ENCODE data around the gene SH3YL1. TPM values are rescaled to one million over a fixed set of nuclear protein-coding genes. Genes with fewer than 3 reads are reported as not detected.

SH3YL1 gene
- total RNA-seq, 1 experiment from 2014 or later: 21.7 TPM

DNA sequence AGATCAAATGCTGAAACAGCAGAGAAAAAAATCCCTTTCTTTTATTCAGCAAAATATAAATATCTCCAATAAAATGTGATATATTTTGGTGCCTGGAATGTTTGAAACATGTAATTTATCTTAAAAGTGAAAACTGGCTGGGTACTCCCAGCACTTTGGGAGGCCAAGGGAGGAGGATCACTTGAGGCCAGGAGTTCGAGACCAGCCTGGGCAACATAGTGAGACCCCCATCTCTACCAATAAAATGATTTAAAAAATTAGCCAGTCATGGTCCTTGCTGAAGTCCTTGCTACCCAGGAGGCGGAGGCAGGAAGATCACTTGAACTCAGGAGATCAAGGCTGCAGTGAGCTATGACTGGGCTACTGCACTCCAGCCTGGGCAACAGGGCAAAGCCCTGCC is 8.6 kb downstream of the SH3YL1 start:
- H3K27ac ChIP-seq: peak overlapping the region; percentile 74
- H3K4me3 ChIP-seq: no peak overlapping the region
- H3K4me1 ChIP-seq: no peaks in the 10 kb centered on the region
- no peak for DNase-seq
- peaks cover 4% of the 10 kb centered on the region; the same call in 1 of the 2 replicates for H3K9me3 ChIP-seq (replicated peaks)
- no peaks in the 10 kb centered on the region; the same call in 1 of the 2 replicates for H3K36me3 ChIP-seq
- H3K27me3 ChIP-seq: no peaks in the 10 kb centered on the region

DNA sequence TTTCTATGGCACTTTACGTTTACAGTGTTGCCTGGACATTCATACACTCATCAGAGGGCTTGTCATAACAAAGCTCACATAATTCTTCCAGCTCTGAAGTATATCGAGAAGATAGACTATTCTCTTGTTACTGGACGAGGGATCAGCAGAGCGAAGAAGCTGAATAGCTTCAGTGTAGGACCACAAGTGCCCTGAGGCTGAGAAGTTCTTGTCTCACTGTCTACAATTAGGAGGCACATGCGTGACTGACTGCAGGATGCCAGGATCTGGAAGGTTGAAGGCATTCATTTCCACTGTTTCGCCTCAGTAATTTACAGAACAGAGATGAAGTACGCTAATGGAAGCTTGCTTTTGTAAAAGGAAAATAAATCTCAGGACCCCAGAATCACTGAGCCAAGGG is 9.6 kb downstream of the SH3YL1 start:
- peak; percentile 61 to 68 for DNase-seq
- no peaks in the 10 kb centered on the region for H3K4me1 ChIP-seq
- H3K9me3 ChIP-seq (replicated peaks): peaks cover 4% of the 10 kb centered on the region; the same call in 1 of the 2 replicates
- H3K36me3 ChIP-seq: no peaks in the 10 kb centered on the region; the same call in 1 of the 2 replicates
- H3K27me3 ChIP-seq: no peaks in the 10 kb centered on the region
- no peak overlapping the region for H3K4me3 ChIP-seq
- H3K27ac ChIP-seq: peak overlapping the region; percentile 74

DNA sequence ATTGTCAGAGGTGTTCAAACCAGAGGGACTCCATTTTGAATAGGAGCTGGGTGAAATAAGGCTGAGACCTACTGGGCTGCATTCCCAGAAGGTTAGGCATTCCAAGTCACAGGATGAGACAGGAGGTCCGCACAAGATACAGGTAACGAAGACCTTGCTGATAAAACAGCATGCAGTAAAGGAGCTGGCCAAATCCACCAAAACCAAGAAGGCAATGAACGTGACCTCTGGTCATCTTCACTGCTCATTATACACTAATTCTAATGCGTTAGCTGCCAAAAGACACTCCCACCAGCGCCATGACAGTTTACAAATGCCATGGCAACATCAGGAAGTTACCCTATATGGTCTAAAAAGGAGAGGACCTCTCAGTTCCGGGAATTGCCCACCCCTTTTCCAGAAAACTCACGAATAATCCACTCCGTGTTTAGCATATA is 10.6 kb downstream of the SH3YL1 start:
- H3K27ac ChIP-seq: no peak overlapping the region
- H3K36me3 ChIP-seq: no peaks in the 10 kb centered on the region; the same call in 1 of the 2 replicates
- no peak overlapping the region for H3K4me3 ChIP-seq

DNA sequence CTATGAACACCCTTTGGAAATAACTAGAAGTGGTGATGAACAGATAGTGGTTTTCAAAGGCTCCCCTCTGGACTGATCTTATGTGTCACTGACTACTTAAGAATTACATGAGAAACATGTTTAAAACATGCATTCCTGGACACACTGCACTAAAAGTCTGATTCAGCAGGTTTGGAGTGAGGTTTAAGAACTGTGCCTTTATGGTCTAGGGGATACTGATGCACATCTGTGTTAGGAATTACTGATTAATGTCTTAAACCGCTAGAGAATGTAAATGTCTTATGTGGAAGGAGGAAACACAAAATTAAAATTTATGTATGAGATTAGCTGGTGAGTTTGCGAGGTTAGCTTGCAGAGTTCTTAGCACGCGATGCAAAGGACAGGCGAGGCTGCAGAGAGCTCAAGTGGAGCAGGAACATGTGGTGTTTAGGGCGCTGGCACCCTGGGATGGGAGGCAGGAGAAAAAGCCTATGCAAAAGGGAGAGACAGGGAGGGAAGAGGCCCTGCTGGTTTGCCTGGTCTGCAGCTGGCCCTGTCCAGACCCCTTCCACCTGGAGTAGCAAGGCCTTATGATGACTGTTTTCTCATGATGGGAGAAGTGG is 11.7 kb downstream of the SH3YL1 start:
- Histone ChIP-seq H3K27ac (no peak overlapping the region), H3K4me3 (no peak overlapping the region), H3K9me3 (replicated peaks) (peaks cover 4% of the 10 kb centered on the region; the same call in 1 of the 2 replicates), H3K4me1 (no peaks in the 10 kb centered on the region), H3K27me3 (no peaks in the 10 kb centered on the region), H3K36me3 (no peaks in the 10 kb centered on the region; the same call in 1 of the 2 replicates)
- no peak for DNase-seq

More for the DNA sequence above, 10.6 kb downstream of the SH3YL1 start:
- Histone ChIP-seq H3K9me3 (replicated peaks) (peaks cover 4% of the 10 kb centered on the region; the same call in 1 of the 2 replicates), H3K4me1 (no peaks in the 10 kb centered on the region), H3K27me3 (no peaks in the 10 kb centered on the region)
- no peak for DNase-seq

DNA sequence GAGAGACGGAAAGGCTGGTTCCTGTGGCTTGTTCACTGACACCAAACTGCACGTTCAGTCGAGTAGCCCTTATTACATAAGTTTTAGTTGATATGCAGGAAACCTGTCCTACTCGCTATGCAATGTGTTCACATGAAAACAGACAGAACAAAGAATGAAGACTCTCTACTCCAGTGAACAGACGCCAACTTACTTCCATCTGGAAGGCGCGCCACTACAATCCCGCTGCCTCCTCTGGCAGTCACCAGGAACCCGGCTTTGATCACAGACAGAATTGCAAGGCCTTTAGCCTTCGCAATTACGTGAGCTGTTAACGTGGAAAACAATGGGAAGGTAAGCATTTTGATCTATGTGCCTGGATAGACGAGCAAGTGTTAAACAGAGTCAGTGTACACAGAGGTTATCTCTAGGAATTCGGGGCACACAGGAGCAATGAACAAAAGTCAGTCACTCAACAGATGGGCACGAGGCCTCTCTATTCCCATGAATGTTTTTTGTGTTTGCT is 14.2 kb downstream of the SH3YL1 start:
- Histone ChIP-seq H3K4me3 (no peak overlapping the region), H3K27me3 (no peaks in the 10 kb centered on the region), H3K9me3 (replicated peaks) (peaks cover 4% of the 10 kb centered on the region; the same call in 1 of the 2 replicates), H3K36me3 (no peaks in the 10 kb centered on the region; the same call in 1 of the 2 replicates), H3K27ac (no peak overlapping the region), H3K4me1 (0 out of 2 replicates have a peak, but pooled peaks cover 4% of the 10 kb centered on the region)
- DNase-seq: no peak

DNA sequence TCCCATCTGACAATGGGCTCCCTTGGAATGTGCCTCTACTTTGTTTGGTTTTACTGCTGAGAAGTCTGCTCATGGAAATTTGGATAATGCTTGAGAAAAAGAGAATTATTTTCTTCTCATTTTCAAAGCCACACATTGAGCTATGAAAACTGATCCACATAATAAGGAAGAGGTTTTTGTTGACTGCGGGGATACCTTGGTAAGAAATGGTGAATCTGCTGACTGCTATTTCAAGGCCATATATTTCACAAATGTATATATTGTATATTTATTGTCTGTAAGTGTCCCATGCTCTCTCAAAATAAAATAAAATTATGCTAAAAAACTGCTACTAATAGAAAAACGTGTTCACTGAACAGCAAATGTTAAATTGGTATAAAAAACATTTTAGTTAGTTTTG is 15.1 kb downstream of the SH3YL1 start:
- H3K36me3 ChIP-seq: no peaks in the 10 kb centered on the region; the same call in 1 of the 2 replicates
- no peaks in the 10 kb centered on the region for H3K27me3 ChIP-seq
- no peak for DNase-seq
- peaks cover 4% of the 10 kb centered on the region; the same call in 1 of the 2 replicates for H3K9me3 ChIP-seq (replicated peaks)
- no peak overlapping the region for H3K4me3 ChIP-seq
- H3K27ac ChIP-seq: no peak overlapping the region
- H3K4me1 ChIP-seq: 0 out of 2 replicates have a peak, but pooled peaks cover 4% of the 10 kb centered on the region

DNA sequence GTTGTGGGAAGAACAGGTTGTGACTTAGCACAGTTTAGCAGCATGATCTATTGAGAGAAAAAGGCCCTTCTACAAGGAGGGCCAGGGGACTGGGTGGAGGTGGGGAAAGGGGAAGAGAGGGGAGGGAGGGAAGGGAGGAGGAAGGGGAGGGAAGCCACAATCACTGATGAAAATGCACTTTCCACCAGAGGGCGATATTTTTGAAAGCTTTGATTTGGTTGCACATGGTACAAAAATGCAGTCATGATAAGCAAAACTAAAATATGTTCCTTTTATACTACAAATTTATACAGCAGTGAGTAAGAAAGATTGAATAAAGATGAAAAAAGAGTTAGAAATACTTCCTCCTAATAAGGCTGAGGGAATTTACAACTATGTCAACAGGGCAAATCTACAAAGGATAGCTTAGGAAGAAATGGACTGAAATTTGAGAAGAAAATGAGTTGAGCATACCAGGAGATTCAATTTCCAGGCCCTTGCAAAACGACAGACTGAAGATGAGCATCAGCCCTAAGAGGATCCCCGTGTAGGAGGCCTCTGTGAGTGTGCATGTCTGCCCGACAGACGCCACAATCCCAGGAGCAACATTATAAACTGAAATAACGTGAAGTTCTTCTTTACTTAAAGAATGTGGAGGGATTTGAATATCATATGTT is 17.2 kb downstream of the SH3YL1 start:
- peak; percentile 30 to 75 for DNase-seq
- 0 out of 2 replicates have a peak, but pooled peaks cover 4% of the 10 kb centered on the region for H3K4me1 ChIP-seq
- no peaks in the 10 kb centered on the region; the same call in 1 of the 2 replicates for H3K36me3 ChIP-seq
- no peak overlapping the region for H3K27ac ChIP-seq
- peaks cover 4% of the 10 kb centered on the region for H3K9me3 ChIP-seq (replicated peaks)
- no peak overlapping the region for H3K4me3 ChIP-seq
- no peaks in the 10 kb centered on the region for H3K27me3 ChIP-seq

DNA sequence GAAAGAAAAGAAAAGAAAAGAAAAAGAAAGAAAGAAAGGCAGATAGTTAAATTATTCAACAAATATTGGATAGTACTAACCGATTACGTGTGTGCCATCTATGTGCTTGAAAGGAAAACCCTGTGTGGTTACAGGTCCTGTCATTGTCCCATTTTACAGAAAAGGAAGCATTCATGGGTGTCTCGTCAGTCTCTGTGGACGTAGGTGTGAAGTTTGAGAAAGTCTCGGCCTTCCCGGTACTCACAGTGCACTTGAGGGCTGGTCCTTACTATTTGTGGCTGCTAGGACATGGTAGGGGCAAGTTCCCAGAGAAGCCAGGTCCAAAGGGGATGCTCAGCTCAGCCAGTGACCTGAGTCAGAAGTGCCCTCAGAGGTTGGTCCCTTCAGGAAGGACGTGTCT is 19.3 kb downstream of the SH3YL1 start:
- Histone ChIP-seq H3K4me3 (no peak overlapping the region), H3K9me3 (replicated peaks) (no peaks in the 10 kb centered on the region; the same call in 1 of the 2 replicates), H3K4me1 (0 out of 2 replicates have a peak, but pooled peaks cover 4% of the 10 kb centered on the region), H3K36me3 (no peaks in the 10 kb centered on the region; the same call in 1 of the 2 replicates), H3K27ac (no peak overlapping the region), H3K27me3 (no peaks in the 10 kb centered on the region)
- DNase-seq: no peak

DNA sequence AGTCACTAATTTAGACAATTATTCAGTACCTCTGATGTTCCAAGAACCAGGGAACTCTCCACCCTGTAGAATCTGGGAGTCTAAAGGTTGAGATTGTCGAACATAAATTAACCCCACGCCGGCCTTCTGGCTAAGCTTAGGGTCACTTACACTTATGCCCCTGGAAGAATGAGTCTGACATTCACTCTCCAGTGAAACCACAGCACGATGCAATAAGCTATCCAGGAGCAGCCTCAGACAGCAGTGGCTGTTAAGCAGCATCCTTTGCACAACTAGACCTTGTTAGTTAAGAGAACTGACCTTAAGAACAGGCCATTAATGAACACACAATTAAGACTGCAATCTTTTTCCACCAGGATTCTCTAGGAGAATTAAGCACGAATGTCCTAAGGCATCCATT is 25.0 kb downstream of the SH3YL1 start:
- Histone ChIP-seq H3K9me3 (replicated peaks) (no peaks in the 10 kb centered on the region; the same call in 1 of the 2 replicates), H3K27me3 (no peaks in the 10 kb centered on the region), H3K36me3 (no peaks in the 10 kb centered on the region; the same call in 1 of the 2 replicates), H3K27ac (no peak overlapping the region), H3K4me1 (no peaks in the 10 kb centered on the region), H3K4me3 (no peak overlapping the region)
- DNase-seq: no peak

DNA sequence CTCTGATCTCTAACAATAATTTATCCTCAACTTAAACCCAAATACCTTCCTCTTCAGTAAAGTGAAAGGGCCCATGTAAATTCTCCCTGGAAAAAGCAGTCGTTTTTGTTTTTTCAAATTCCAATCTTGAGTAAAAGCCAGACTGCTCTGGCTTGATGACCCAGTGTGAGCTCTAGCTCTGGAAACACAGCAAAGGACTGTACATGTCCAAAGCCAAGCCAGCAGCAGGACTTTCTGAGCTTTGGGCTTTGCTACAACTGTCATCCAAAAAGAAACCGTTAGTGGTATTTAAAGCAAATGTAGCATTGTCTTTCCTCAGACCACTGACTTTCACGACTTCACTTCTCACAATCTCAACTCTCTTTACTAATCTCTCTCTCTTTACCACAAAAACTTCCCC is 25.4 kb downstream of the SH3YL1 start:
- H3K27ac ChIP-seq: no peak overlapping the region
- no peaks in the 10 kb centered on the region for H3K27me3 ChIP-seq
- DNase-seq: no peak
- H3K9me3 ChIP-seq (replicated peaks): no peaks in the 10 kb centered on the region; the same call in 1 of the 2 replicates
- H3K4me3 ChIP-seq: no peak overlapping the region
- H3K4me1 ChIP-seq: no peaks in the 10 kb centered on the region
- H3K36me3 ChIP-seq: no peaks in the 10 kb centered on the region; the same call in 1 of the 2 replicates

DNA sequence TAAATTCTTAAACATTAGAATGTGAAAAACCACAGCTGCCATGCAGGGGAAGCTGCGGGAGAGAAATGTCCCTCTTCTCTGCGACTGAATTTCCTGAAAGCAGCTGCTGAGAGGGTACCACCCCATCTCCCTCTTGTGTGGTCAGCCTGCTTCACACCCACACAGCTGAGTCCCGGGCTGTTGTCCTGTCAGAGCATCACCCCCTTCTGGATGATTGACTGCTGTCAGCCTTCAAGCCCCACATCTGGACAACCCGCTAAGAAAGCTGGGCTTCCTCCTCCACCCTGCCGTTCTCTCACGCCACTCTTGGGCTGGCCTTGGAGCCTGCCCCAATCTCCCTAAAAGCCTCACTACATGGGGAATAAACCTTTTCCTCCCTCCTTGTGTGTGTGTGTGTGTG is 26.0 kb downstream of the SH3YL1 start:
- Histone ChIP-seq H3K36me3 (no peaks in the 10 kb centered on the region; the same call in 1 of the 2 replicates), H3K27me3 (no peaks in the 10 kb centered on the region)

DNA sequence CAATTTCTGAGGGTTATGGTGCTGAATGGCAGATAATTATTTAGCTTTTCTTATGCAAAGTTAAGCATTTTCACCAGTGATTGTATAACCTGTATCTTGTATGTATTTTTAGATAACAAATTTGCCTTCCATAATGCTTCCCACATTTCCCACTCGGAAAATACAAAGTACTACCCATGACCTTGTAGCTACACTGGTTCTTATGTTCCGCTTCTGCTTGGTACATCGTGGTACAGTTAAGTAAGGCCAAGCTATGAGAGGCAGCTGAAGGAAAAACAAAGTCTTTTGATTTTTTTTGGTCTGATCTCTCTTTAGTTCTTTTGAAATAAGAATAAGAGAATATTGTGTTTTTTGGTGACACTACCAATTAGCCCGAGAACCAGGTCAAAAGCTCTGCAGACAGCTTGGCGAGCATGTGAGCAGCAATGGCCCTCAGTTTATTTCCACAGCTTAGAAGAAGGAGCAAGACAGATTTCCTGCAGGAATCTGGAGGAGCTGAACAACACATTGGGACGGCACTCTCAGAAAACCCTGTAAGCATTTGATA is 26.8 kb downstream of the SH3YL1 start:
- H3K4me1 ChIP-seq: no peaks in the 10 kb centered on the region
- H3K27me3 ChIP-seq: no peaks in the 10 kb centered on the region
- no peak overlapping the region for H3K27ac ChIP-seq
- no peaks in the 10 kb centered on the region for H3K9me3 ChIP-seq (replicated peaks)
- H3K4me3 ChIP-seq: no peak overlapping the region
- DNase-seq: no peak
- H3K36me3 ChIP-seq: no peaks in the 10 kb centered on the region; the same call in 1 of the 2 replicates

More for the DNA sequence above, 26.0 kb downstream of the SH3YL1 start:
- Histone ChIP-seq H3K9me3 (replicated peaks) (no peaks in the 10 kb centered on the region), H3K4me1 (no peaks in the 10 kb centered on the region), H3K4me3 (no peak overlapping the region), H3K27ac (no peak overlapping the region)
- no peak for DNase-seq

DNA sequence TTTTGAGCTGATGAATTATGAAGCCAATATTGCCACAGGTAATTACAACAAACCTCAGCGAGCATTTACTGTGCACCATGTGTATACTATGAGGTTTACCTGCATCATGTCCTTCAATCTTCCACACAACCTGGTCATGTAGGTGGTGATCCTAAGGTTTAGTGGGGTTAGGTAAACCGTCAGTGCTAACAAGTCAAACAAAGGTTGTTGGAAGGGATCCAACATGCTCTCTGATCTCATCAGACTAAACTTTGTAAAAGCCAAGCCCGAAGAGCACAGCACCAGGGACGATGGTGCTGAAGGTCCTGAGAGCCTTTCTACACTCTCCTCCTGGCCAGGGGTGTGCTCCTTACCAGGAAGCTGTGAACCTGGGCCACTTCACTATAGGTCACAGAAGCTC is 29.4 kb downstream of the SH3YL1 start:
- no peaks in the 10 kb centered on the region for H3K36me3 ChIP-seq
- H3K9me3 ChIP-seq (replicated peaks): no peaks in the 10 kb centered on the region

DNA sequence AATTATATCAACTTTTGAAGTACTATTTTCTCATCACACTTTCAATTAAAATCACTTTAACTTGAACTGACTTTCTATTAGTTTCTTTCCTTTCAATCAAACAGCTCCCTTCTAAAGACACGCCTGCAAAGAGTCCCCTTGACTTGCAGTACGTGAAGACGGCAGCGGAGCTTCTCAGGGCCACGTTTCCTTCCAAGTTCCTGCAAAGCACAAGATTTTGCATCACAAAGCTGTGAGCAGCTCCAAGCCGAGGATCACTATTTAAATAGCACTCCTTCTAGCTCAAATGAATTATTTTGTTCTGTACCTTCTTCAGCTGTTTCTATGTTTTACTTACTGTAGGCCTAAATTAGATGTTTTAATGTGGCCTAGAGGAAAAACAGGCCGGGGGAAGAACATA is 30.8 kb downstream of the SH3YL1 start:
- Histone ChIP-seq H3K4me3 (no peak overlapping the region), H3K27ac (no peak overlapping the region), H3K4me1 (no peaks in the 10 kb centered on the region), H3K36me3 (no peaks in the 10 kb centered on the region), H3K9me3 (replicated peaks) (no peaks in the 10 kb centered on the region), H3K27me3 (no peaks in the 10 kb centered on the region)
- no peak for DNase-seq

More for the DNA sequence above, 29.4 kb downstream of the SH3YL1 start:
- no peaks in the 10 kb centered on the region for H3K4me1 ChIP-seq
- no peaks in the 10 kb centered on the region for H3K27me3 ChIP-seq
- DNase-seq: no peak
- no peak overlapping the region for H3K4me3 ChIP-seq
- no peak overlapping the region for H3K27ac ChIP-seq

All from SJCRH30 (cell line).